GM21528 (cell line): ENCODE results near the gene ATP9B.
"Not testable (repeated sequence)": the region's sequence is repeated elsewhere in the genome, so short reads cannot be mapped to it uniquely, and the experiment has no call there.

Source experiments
- ATAC-seq: cut with Tn5 transposase; IDR thresholded peaks from one replicate; pipeline ENCODE4 v1.9.1; 2021; ENCODE audit warnings: mild to moderate bottlenecking, moderate library complexity; ENCODE audit not compliant: unreplicated experiment, low FRiP score

Gene ATP9B

GRCh38 chr18:79375441-79376154, 306.4 kb downstream of the ATP9B start:
- no peak for ATAC-seq

GRCh38 chr18:79376661-79377060, 307.5 kb downstream of the ATP9B start:
- not testable (repeated sequence) for ATAC-seq

GRCh38 chr18:79377187-79377891, 308.1 kb downstream of the ATP9B start:
- no peak for ATAC-seq

GRCh38 chr18:79378536-79379250, 309.5 kb downstream of the ATP9B start:
- ATAC-seq = peak; percentile 41

- ATAC-seq = no peak
Measured at GRCh38 chr18:79379251-79379905, 310.2 kb downstream of the ATP9B start.

- no peak for ATAC-seq
Measured at GRCh38 chr18:79379931-79380815, 311.0 kb downstream of the ATP9B start.

GRCh38 chr18:79380816-79381806, 311.9 kb downstream of the ATP9B start:
- ATAC-seq = no peak

- no peak for ATAC-seq
Measured at GRCh38 chr18:79381811-79382311, 312.7 kb downstream of the ATP9B start.

GRCh38 chr18:79382681-79383387, 313.6 kb downstream of the ATP9B start:
- ATAC-seq = no peak

GRCh38 chr18:79383388-79384056, 314.3 kb downstream of the ATP9B start:
- no peak for ATAC-seq

- no peak for ATAC-seq
Measured at GRCh38 chr18:79384151-79384807, 315.1 kb downstream of the ATP9B start.

GRCh38 chr18:79384834-79385233, 315.6 kb downstream of the ATP9B start:
- no peak for ATAC-seq

- ATAC-seq = no peak
Measured at GRCh38 chr18:79385326-79385707, 316.1 kb downstream of the ATP9B start.

GRCh38 chr18:79385708-79386341, 316.6 kb downstream of the ATP9B start:
- no peak for ATAC-seq

GRCh38 chr18:79386547-79386946, 317.4 kb downstream of the ATP9B start:
- ATAC-seq = no peak

GRCh38 chr18:79387214-79387613, 318.0 kb downstream of the ATP9B start:
- no peak for ATAC-seq
